Left lung (tissue), 10 donors: ENCODE measurements around the gene SGPP2. TPM values are rescaled to one million over a fixed set of nuclear protein-coding genes. Genes with fewer than 3 reads are reported as not detected.

Source experiments
- ATAC-seq: fragments of 200-7000 bp; cut with Tn5 transposase; one replicate; pipeline ENCODE4 v1.9.1; 2020; ENCODE audit warnings: moderate library complexity
- DNase-seq, 4 donors: peaks; one replicate each; pipeline ENCODE4 v3.0.0-alpha.2; 2013 to 2020
- H3K27ac ChIP-seq, 2 donors: fragments of 200-600 bp; sonication (generic) in 1 of 2; one replicate each; pipeline versions ENCODE4 v1.5.0 to v1.8.0; 2020 to 2021
- H3K27me3 ChIP-seq, 2 donors: fragments of 200-600 bp; sonication (generic) in 1 of 2; one replicate each; pipeline versions ENCODE4 v1.5.0 to v1.8.0; 2020 to 2021
- H3K36me3 ChIP-seq, 2 donors: fragments of 200-600 bp; sonication (generic) in 1 of 2; one replicate each; pipeline versions ENCODE4 v1.5.0 to v1.8.0; 2020 to 2021
- H3K4me1 ChIP-seq, 2 donors: fragments of 200-600 bp; one replicate each; pipeline ENCODE4 v1.8.0; 2021
- H3K4me3 ChIP-seq, 2 donors: fragments of 200-600 bp; sonication (generic) in 1 of 2; one replicate each; pipeline versions ENCODE4 v1.5.0 to v1.8.0; 2020 to 2021; ENCODE audit warnings: mild to moderate bottlenecking in 1 of 2
- H3K9me3 ChIP-seq, 2 donors: fragments of 200-600 bp; sonication (generic) in 1 of 2; one replicate each; pipeline versions ENCODE4 v1.5.0 to v1.8.0; 2020 to 2021
- intact Hi-C, 2 donors: fragments of 100-400 bp; cut with DNase I; formaldehyde crosslinking; loops; one replicate each; pipeline versions ENCODE4 v1.11.2 to v1.14.2; 2022
- polyA plus RNA-seq, 6 donors: library from polyadenylated mRNA; unstranded; fragments of 120-200 nt; gene quantifications; one replicate each; pipeline ENCODE4 v1.2.1, GENCODE V29; 2013; ENCODE audit not compliant: insufficient read length in 6 of 6
- total RNA-seq, 2 donors: library from RNA; stranded (reverse); fragmentation: NEBNext Ultra II Directional; extraction: Animal tissue kit (Norgen Biotek cat#: 25700); gene quantifications; one replicate each; pipeline ENCODE4 v1.2.1, GENCODE V29; 2021
- TF ChIP-seq, protein P1 (sequence below), 2 donors: fragments of 200-600 bp; sonication (generic) in 1 of 2; IDR thresholded peaks; one replicate each; pipeline versions ENCODE4 v1.5.0 to v1.8.0; 2021; ENCODE audit warnings: antibody characterized with exemption in 2 of 2
- donor health status: DM: no; HTN: yes; CAD: no.
- donor health status: DM: no; HTN: no; CAD: no.

Gene SGPP2
- total and polyA plus RNA-seq, 8 donors = 2.2 to 31.2 (median 5.9) TPM

- TF ChIP-seq, protein P1, sequence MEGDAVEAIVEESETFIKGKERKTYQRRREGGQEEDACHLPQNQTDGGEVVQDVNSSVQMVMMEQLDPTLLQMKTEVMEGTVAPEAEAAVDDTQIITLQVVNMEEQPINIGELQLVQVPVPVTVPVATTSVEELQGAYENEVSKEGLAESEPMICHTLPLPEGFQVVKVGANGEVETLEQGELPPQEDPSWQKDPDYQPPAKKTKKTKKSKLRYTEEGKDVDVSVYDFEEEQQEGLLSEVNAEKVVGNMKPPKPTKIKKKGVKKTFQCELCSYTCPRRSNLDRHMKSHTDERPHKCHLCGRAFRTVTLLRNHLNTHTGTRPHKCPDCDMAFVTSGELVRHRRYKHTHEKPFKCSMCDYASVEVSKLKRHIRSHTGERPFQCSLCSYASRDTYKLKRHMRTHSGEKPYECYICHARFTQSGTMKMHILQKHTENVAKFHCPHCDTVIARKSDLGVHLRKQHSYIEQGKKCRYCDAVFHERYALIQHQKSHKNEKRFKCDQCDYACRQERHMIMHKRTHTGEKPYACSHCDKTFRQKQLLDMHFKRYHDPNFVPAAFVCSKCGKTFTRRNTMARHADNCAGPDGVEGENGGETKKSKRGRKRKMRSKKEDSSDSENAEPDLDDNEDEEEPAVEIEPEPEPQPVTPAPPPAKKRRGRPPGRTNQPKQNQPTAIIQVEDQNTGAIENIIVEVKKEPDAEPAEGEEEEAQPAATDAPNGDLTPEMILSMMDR (IDR thresholded peaks at IDR 0.05) = no peak
- no peak overlapping the region for H3K27ac ChIP-seq
- H3K27me3 ChIP-seq = no peaks in the 10 kb centered on the region
- peaks cover 0 to 22% of the 10 kb centered on the region in 2 donors for H3K36me3 ChIP-seq
- no peak overlapping the region for H3K4me3 ChIP-seq
- intact Hi-C loops = loop anchor here in 1 of 2 donors (10.0 kb wide), 1 partner anchor 249 kb away; no protein-coding TSS in a partner anchor
- ATAC-seq (no peak), DNase-seq (no peak)
- no peaks in the 10 kb centered on the region for H3K9me3 ChIP-seq
- H3K4me1 ChIP-seq = no peaks in the 10 kb centered on the region
These were observed 139.6 kb downstream of the SGPP2 start for GRCh38 chr2:222563936-222564335.

- ATAC-seq (no peak), DNase-seq (no peak)
- Histone ChIP-seq H3K9me3 (no peaks in the 10 kb centered on the region), H3K27ac (no peak overlapping the region), H3K36me3 (peaks cover 0 to 32% of the 10 kb centered on the region in 2 donors), H3K27me3 (no peaks in the 10 kb centered on the region), H3K4me1 (no peaks in the 10 kb centered on the region), H3K4me3 (no peak overlapping the region)
- TF ChIP-seq, protein P1 (IDR thresholded peaks at IDR 0.05) = no peak
- intact Hi-C loops = loop anchor here in 1 of 2 donors (10.0 kb wide), 1 partner anchor 251 kb away; no protein-coding TSS in a partner anchor
These were observed 141.9 kb downstream of the SGPP2 start for GRCh38 chr2:222566229-222566628.

GRCh38 chr2:222568865-222569264 lies 144.5 kb downstream of the SGPP2 start:
- Histone ChIP-seq H3K27me3 (no peaks in the 10 kb centered on the region), H3K9me3 (no peaks in the 10 kb centered on the region), H3K4me3 (no peak overlapping the region), H3K27ac (no peak overlapping the region), H3K36me3 (peaks cover 0 to 43% of the 10 kb centered on the region in 2 donors), H3K4me1 (peaks cover 0 to 8% of the 10 kb centered on the region in 2 donors)
- intact Hi-C loops = loop anchor here in 1 of 2 donors (10.0 kb wide), 1 partner anchor 254 kb away; no protein-coding TSS in a partner anchor
- no peak for DNase-seq
- no peak for ATAC-seq
- TF ChIP-seq, protein P1 (IDR thresholded peaks at IDR 0.05) = no peak

DNA sequence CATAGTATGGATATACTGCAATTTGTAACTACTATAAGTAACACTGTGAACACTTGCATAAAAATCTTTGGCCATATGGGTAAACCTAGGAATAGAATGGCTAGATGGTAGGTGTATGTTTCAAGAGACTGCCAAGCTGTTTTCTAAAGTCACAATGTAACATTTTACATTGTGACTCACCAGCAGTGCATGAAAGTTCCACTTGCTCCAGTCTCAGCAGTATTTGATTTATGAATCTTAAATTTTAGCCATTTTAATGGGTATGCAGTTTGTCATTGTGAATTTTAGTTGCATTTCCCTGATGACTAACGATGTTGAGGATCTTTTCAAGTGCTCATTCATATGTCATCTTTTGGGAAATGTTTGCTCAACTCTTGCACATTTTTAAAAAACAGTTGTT lies 145.5 kb downstream of the SGPP2 start:
- no peaks in the 10 kb centered on the region for H3K27me3 ChIP-seq
- H3K36me3 ChIP-seq = peaks cover 0 to 43% of the 10 kb centered on the region in 2 donors
- DNase-seq (no peak), ATAC-seq (peak; percentile 22)
- intact Hi-C loops = loop anchor here in 1 of 2 donors (10.0 kb wide), 1 partner anchor 255 kb away; no protein-coding TSS in a partner anchor
- TF ChIP-seq, protein P1 (IDR thresholded peaks at IDR 0.05) = no peak
- peaks cover 0 to 8% of the 10 kb centered on the region in 2 donors for H3K4me1 ChIP-seq
- H3K4me3 ChIP-seq = no peak overlapping the region
- H3K9me3 ChIP-seq = no peaks in the 10 kb centered on the region
- no peak overlapping the region for H3K27ac ChIP-seq

DNA sequence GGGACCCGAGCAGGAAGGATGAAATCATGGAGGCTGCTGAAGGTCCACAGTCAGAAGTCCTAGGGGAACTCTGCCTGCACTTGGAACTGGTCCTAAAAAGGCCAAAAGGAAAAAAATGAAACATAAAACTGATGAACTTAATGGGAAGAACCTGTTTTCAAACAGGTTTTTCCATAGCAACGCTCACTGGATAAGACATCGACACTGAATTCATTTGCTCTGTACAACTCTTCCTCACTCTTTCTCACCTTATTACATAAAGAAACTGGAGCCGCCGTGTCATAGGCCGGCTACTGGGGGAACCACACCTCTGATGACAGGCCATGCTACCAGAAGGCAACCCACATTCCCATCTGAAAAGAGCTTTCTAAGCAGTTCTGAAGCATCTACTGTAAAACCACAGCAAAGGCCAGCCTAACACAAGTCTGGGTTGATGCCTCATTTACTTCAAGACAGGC lies 147.9 kb downstream of the SGPP2 start:
- intact Hi-C loops = no loop called here

More for the DNA sequence above, 147.9 kb downstream of the SGPP2 start:
- Histone ChIP-seq H3K27ac (no peak overlapping the region), H3K4me1 (peaks cover 0 to 8% of the 10 kb centered on the region in 2 donors), H3K4me3 (no peak overlapping the region), H3K36me3 (peaks cover 0 to 42% of the 10 kb centered on the region in 2 donors), H3K9me3 (no peaks in the 10 kb centered on the region), H3K27me3 (no peaks in the 10 kb centered on the region)
- DNase-seq (peak in 1 of 4 donors; percentile 15), ATAC-seq (peak; percentile 35)
- TF ChIP-seq, protein P1 (IDR thresholded peaks at IDR 0.05) = no peak
